Mesendoderm (in vitro differentiated cells): ENCODE measurements around the gene ANKS1B.

Experiments
- DNase-seq: peaks from one replicate; pipeline ENCODE4 v3.0.0; 2013
- H2AK5ac ChIP-seq: 2 replicates; pipeline ENCODE4 v1.6.1; 2013; ENCODE audit warnings: low read length, inconsistent platforms
- H2BK120ac ChIP-seq: 2 replicates; pipeline ENCODE4 v1.6.1; 2013; ENCODE audit warnings: low read depth, mild to moderate bottlenecking, low read length, moderate library complexity, mixed read lengths
- H2BK15ac ChIP-seq: replicated peaks from 2 replicates; pipeline ENCODE4 v1.6.1; 2013; ENCODE audit warnings: low read depth, mild to moderate bottlenecking, moderate library complexity
- H2BK5ac ChIP-seq: 2 replicates; pipeline ENCODE4 v1.6.1; 2013; ENCODE audit warnings: low read length, inconsistent platforms
- H3K18ac ChIP-seq: 2 replicates; pipeline ENCODE4 v1.6.1; 2013; ENCODE audit warnings: mild to moderate bottlenecking, low read length, mixed read lengths
- H3K23ac ChIP-seq: one replicate; pipeline ENCODE4 v1.6.1; 2013; ENCODE audit warnings: low read length
- H3K27ac ChIP-seq: 2 replicates; pipeline ENCODE4 v1.5.1; 2013; ENCODE audit warnings: low read depth, mild to moderate bottlenecking, inconsistent platforms, low read length, moderate library complexity
- H3K27me3 ChIP-seq: 2 replicates; pipeline ENCODE4 v1.6.1; 2013; ENCODE audit warnings: low read length, control low read depth, mild to moderate bottlenecking, inconsistent platforms; ENCODE audit not compliant: insufficient read depth, poor library complexity
- H3K36me3 ChIP-seq: 2 replicates; pipeline ENCODE4 v1.6.1; 2013; ENCODE audit warnings: low read length, inconsistent platforms; ENCODE audit not compliant: control insufficient read depth, insufficient read depth
- H3K4ac ChIP-seq: one replicate; pipeline ENCODE4 v1.6.1; 2013; ENCODE audit warnings: low read depth, mild to moderate bottlenecking, low read length, moderate library complexity
- H3K4me1 ChIP-seq: 2 replicates; pipeline ENCODE4 v1.6.1; 2013; ENCODE audit warnings: low read depth, low read length, inconsistent platforms; ENCODE audit not compliant: control insufficient read depth
- H3K4me2 ChIP-seq: 2 replicates; pipeline ENCODE4 v1.6.1; 2013; ENCODE audit warnings: low read length
- H3K4me3 ChIP-seq: 2 replicates; pipeline ENCODE4 v1.5.1; 2013; ENCODE audit warnings: mild to moderate bottlenecking, low read length
- H3K56ac ChIP-seq: one replicate; pipeline ENCODE4 v1.6.1; 2013; ENCODE audit warnings: low read length
- H3K79me1 ChIP-seq: 2 replicates; pipeline ENCODE4 v1.6.1; 2013; ENCODE audit warnings: low read length, inconsistent platforms
- H3K79me2 ChIP-seq: 2 replicates; pipeline ENCODE4 v1.6.1; 2013; ENCODE audit warnings: mild to moderate bottlenecking, low read length; ENCODE audit not compliant: control insufficient read depth, insufficient read depth
- H3K9ac ChIP-seq: 2 replicates; pipeline ENCODE4 v1.6.1; 2013; ENCODE audit warnings: low read length, inconsistent platforms
- H4K5ac ChIP-seq: one replicate; pipeline ENCODE4 v1.6.1; 2013; ENCODE audit warnings: low read length
- H4K8ac ChIP-seq: one replicate; pipeline ENCODE4 v1.6.1; 2013; ENCODE audit warnings: low read depth, mild to moderate bottlenecking, control low read depth, low read length, moderate library complexity
- WGBS: extraction: QIAGEN DNeasy Blood & Tissue Kit; methylation state at CpG from one replicate; pipeline ENCODE4 v1.1.7; 2013; ENCODE audit warnings: low lambda C conversion rate, missing lambda C conversion rate; ENCODE audit not compliant: insufficient coverage; ENCODE audit errors: extremely low coverage; 5-methylcytosine and 5-hydroxymethylcytosine counted together

The ANKS1B gene

DNA sequence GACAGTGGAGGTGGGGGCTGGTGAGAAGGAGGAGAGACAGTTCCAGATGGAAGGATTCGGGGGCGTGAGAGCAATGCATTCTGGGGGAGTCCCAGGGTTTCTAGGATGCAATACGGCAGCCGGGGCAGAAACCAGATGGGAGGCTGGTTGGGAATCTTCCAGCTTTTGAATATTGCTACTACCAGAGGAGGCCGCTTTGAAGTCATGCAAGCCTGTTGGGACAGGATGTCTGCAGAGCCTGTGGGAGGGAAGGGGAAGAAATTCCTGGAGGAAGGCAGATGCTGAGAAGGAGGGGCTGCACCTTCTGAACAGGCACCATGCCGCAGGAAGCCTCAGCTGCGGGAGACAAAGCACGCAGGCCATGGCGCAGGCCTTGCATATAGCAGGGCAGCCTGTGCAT, 1234.2 kb downstream of the ANKS1B start:
- no peak overlapping the region for H2BK5ac ChIP-seq
- H3K36me3 ChIP-seq: no peaks in the 10 kb centered on the region
- no peaks in the 10 kb centered on the region for H3K27me3 ChIP-seq
- H3K9ac ChIP-seq: no peak overlapping the region
- H3K18ac ChIP-seq: no peak overlapping the region
- H3K79me2 ChIP-seq: no peaks in the 10 kb centered on the region
- H3K4me1 ChIP-seq: peaks cover 22% of the 10 kb centered on the region
- no peaks in the 10 kb centered on the region for H3K79me1 ChIP-seq
- no peak overlapping the region for H3K23ac ChIP-seq
- no peak overlapping the region for H3K4me2 ChIP-seq
- no peak overlapping the region for H2BK15ac ChIP-seq
- H3K56ac ChIP-seq: peak overlapping the region; percentile 69
- no peak overlapping the region for H3K4me3 ChIP-seq
- H2BK120ac ChIP-seq: no peak overlapping the region
- no peak overlapping the region for H4K8ac ChIP-seq
- no peak overlapping the region for H3K27ac ChIP-seq
- peak overlapping the region; percentile 60 for H2AK5ac ChIP-seq
- WGBS: no CpG with 5 or more reads among the region's 9 CpGs
- DNase-seq: peak; percentile 74
- no peak overlapping the region for H3K4ac ChIP-seq
- no peak overlapping the region for H4K5ac ChIP-seq

DNA sequence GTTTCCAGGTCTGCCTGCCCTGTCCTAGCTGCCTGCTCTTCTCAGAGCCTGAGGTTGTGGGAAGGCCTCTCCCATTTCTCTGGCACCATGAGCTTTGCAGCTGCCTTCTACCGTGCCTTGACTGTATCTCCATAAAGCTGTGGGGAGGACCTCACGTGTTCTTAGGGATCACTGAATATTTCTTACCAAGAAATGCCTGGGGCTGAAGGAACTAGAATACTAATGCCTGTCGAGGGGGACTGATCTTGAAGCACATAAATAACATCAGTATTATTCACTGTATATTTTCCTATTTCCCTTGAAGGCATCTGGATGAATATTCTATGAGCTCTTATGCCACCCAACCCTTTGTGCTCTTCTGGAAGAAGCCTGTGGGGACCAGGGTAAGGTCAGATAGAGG, 1236.3 kb downstream of the ANKS1B start:
- no peak overlapping the region for H4K5ac ChIP-seq
- H3K27me3 ChIP-seq: no peaks in the 10 kb centered on the region
- no peak overlapping the region for H2BK5ac ChIP-seq
- no peak overlapping the region for H3K4me3 ChIP-seq
- no peaks in the 10 kb centered on the region for H3K36me3 ChIP-seq
- no peak overlapping the region for H3K4ac ChIP-seq
- no peak overlapping the region for H3K18ac ChIP-seq
- H3K79me2 ChIP-seq: no peaks in the 10 kb centered on the region
- H3K9ac ChIP-seq: no peak overlapping the region
- H2BK15ac ChIP-seq: no peak overlapping the region
- WGBS: no CpG with 5 or more reads among the region's 3 CpGs
- no peak overlapping the region for H3K56ac ChIP-seq
- H2BK120ac ChIP-seq: no peak overlapping the region
- H3K4me1 ChIP-seq: peaks cover 18% of the 10 kb centered on the region
- H2AK5ac ChIP-seq: no peak overlapping the region
- H3K23ac ChIP-seq: no peak overlapping the region
- H3K27ac ChIP-seq: no peak overlapping the region
- H4K8ac ChIP-seq: no peak overlapping the region
- no peaks in the 10 kb centered on the region for H3K79me1 ChIP-seq
- no peak overlapping the region for H3K4me2 ChIP-seq
- no peak for DNase-seq

DNA sequence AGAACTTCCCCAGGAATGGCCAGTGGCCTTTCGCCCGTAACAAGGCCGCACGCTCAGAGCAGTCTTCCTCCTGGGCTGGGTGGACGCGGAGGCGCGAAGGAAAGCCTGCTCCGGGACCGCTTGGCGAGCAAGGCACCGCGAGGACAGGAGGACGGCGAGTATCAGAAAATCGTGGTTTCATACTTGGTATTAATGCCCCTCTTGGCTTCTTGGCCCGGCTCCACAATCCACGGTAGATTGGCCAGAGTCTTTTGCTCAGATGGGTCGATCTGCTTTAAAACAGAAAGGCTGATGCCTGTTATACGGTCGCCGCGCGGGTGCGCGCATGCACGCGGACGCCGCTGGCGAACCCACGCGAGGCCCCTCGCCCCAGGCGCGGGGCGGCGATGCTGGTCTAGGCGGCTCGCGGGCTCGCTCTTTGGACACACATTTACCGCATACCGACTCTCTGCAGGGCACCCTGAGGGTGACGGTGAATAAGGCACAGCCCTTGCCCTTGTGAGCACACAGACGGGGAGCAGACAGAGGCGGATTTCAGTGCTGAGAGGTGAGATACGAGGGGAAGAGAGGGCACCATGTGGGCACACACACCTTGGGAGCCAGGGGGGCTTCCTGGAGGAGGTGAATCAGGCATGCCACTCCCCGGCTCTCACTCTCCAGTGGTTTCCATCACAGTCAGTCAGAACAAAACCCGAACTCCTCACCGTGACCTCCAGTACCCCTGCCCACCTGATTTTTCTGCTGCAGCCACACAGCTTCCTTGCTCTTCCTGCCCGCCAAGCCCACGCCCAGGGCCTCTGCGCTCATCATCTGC, 1239.0 kb downstream of the ANKS1B start:
- H2BK120ac ChIP-seq: no peak overlapping the region
- no peak overlapping the region for H3K27ac ChIP-seq
- no CpG with 5 or more reads among the region's 54 CpGs for WGBS
- no peak overlapping the region for H3K9ac ChIP-seq
- H3K4me2 ChIP-seq: no peak overlapping the region
- H3K18ac ChIP-seq: no peak overlapping the region
- H3K4me3 ChIP-seq: no peak overlapping the region
- H2AK5ac ChIP-seq: no peak overlapping the region
- H3K4me1 ChIP-seq: peaks cover 7% of the 10 kb centered on the region
- H3K23ac ChIP-seq: no peak overlapping the region
- H3K79me1 ChIP-seq: no peaks in the 10 kb centered on the region
- no peak for DNase-seq
- no peak overlapping the region for H4K8ac ChIP-seq
- H2BK15ac ChIP-seq: no peak overlapping the region
- no peaks in the 10 kb centered on the region for H3K79me2 ChIP-seq
- H3K56ac ChIP-seq: peak overlapping the region; percentile 18
- H2BK5ac ChIP-seq: no peak overlapping the region
- no peak overlapping the region for H3K4ac ChIP-seq
- H3K27me3 ChIP-seq: no peaks in the 10 kb centered on the region
- H4K5ac ChIP-seq: no peak overlapping the region
- no peaks in the 10 kb centered on the region for H3K36me3 ChIP-seq

DNA sequence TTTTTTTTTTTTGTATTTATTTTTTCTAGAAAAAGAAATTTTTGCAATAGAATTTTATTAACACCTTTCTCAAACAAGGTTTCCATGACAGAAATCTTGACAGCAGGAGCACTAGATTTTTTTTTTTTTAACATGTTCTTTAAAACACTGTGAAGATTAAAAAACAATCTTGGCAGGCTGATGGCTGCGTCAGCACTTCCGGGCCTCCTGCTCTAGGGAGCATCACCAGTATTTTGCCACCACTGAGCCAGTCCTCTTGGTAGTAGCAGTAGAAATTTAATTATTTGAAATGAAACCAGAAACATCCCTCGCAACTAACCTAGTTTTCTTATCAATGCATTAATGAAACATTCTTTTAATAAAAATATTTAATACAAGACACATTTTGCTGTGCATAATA, 1240.1 kb downstream of the ANKS1B start:
- H3K4ac ChIP-seq: no peak overlapping the region
- H3K79me2 ChIP-seq: no peaks in the 10 kb centered on the region
- H4K8ac ChIP-seq: no peak overlapping the region
- no peaks in the 10 kb centered on the region for H3K79me1 ChIP-seq
- no peak overlapping the region for H3K27ac ChIP-seq
- no CpG with 5 or more reads among the region's 3 CpGs for WGBS
- H3K4me3 ChIP-seq: no peak overlapping the region
- no peak overlapping the region for H3K56ac ChIP-seq
- H3K9ac ChIP-seq: no peak overlapping the region
- H2BK120ac ChIP-seq: no peak overlapping the region
- no peaks in the 10 kb centered on the region for H3K27me3 ChIP-seq
- H3K4me1 ChIP-seq: peaks cover 1% of the 10 kb centered on the region
- H2BK15ac ChIP-seq: no peak overlapping the region
- DNase-seq: no peak
- H4K5ac ChIP-seq: no peak overlapping the region
- no peak overlapping the region for H3K4me2 ChIP-seq
- H3K18ac ChIP-seq: no peak overlapping the region
- H3K23ac ChIP-seq: no peak overlapping the region
- no peaks in the 10 kb centered on the region for H3K36me3 ChIP-seq
- no peak overlapping the region for H2AK5ac ChIP-seq
- no peak overlapping the region for H2BK5ac ChIP-seq

DNA sequence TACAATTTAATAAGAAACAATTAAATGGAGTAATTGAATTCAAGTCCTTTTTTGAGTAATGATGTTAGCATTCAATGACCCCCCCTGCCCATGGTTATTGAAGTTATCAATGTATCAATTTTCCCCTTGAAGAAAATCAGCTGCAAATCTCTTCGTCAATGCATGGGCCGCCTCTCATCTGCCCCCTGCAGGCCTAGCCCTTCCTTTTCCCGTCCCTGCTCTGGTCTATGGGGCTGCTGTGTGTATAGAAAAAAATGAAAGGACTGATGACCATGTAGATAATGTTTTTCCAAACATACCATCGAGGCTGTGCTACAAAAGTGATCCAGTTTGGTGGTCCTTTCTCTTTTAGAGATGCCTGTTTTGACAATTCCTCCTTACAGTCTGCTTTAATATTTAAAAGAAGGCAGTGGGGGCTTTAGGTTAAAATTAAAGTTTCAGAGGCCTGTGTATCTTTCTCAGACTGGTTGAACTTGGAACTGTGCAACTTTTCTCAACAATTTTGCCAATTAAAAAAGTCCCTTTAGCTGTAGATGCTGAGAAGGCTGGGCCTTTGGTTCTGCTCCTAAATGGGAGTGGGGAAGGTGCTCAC, 1241.3 kb downstream of the ANKS1B start:
- H3K4me2 ChIP-seq: no peak overlapping the region
- DNase-seq: peak; percentile 51
- H3K56ac ChIP-seq: no peak overlapping the region
- H3K9ac ChIP-seq: no peak overlapping the region
- no peak overlapping the region for H4K5ac ChIP-seq
- H3K79me2 ChIP-seq: no peaks in the 10 kb centered on the region
- H3K27me3 ChIP-seq: no peaks in the 10 kb centered on the region
- no peaks in the 10 kb centered on the region for H3K79me1 ChIP-seq
- no peak overlapping the region for H2AK5ac ChIP-seq
- H3K27ac ChIP-seq: no peak overlapping the region
- no CpG with 5 or more reads among the region's 4 CpGs for WGBS
- H3K4me1 ChIP-seq: peaks cover 1% of the 10 kb centered on the region
- H3K23ac ChIP-seq: no peak overlapping the region
- no peak overlapping the region for H3K18ac ChIP-seq
- H3K36me3 ChIP-seq: no peaks in the 10 kb centered on the region
- no peak overlapping the region for H2BK5ac ChIP-seq
- no peak overlapping the region for H2BK15ac ChIP-seq
- H3K4me3 ChIP-seq: no peak overlapping the region
- H4K8ac ChIP-seq: no peak overlapping the region
- no peak overlapping the region for H2BK120ac ChIP-seq
- no peak overlapping the region for H3K4ac ChIP-seq
